Fibroblast of villous mesenchyme (primary cell): ENCODE data around the gene DCTN3. TPM values are rescaled to one million over a fixed set of nuclear protein-coding genes. Genes with fewer than 3 reads are reported as not detected.

Source experiments
- DNase-seq: peaks from one replicate; pipeline ENCODE4 v3.0.0-alpha.2; 2010; ENCODE audit warnings: low read depth
- H3K4me3 ChIP-seq: 2 replicates; pipeline ENCODE4 v1.5.1; 2011; ENCODE audit warnings: low read depth, mild to moderate bottlenecking, low read length
- total RNA-seq: library from RNA; depleted of rRNA; stranded (reverse); fragments of >200 nt; gene quantifications from 2 replicates; pipeline ENCODE4 v1.2.3, GENCODE V29; 2012
- TF ChIP-seq, protein P1 (sequence below): IDR thresholded peaks from 2 replicates; pipeline ENCODE4 v1.5.1; 2012; ENCODE audit warnings: low read depth, mild to moderate bottlenecking, low read length; ENCODE audit not compliant: insufficient read depth

The DCTN3 gene
- total RNA-seq, 1 donor = 70.8 TPM

DNA sequence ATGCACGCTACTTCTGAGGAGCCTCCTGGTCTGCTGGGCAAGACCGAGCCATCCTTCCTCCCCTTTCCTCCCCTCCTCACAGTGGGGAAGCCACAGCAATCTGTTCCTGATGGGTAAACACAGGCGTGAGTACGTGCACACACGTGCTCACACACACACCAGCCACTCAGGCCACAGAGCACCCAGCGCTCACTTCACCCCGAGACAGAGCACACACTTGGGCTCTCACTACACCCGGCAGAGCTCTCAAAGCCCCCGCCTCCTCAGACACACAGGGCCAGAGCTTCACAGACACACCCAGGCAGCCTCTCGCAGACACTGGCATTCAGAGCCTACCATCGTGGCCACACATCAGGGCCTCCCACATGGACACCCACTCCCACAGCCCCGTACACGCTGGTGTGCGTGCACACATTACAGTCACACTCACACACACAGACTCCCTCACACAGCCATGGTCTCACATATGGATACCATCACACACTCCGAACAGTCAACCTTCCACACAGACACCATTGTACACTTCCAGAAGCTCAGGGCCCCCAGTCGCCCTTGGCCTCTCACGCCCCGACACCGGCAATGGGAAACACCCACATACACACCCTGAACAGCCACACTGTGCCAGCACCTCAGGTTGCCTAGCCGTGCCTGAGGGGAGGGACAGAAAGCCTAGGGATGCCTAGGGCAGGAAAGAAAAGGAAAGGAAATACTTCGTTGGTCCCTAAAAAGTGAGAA, 44.3 kb downstream of the DCTN3 start:
- DNase-seq = no peak
- TF ChIP-seq, protein P1, sequence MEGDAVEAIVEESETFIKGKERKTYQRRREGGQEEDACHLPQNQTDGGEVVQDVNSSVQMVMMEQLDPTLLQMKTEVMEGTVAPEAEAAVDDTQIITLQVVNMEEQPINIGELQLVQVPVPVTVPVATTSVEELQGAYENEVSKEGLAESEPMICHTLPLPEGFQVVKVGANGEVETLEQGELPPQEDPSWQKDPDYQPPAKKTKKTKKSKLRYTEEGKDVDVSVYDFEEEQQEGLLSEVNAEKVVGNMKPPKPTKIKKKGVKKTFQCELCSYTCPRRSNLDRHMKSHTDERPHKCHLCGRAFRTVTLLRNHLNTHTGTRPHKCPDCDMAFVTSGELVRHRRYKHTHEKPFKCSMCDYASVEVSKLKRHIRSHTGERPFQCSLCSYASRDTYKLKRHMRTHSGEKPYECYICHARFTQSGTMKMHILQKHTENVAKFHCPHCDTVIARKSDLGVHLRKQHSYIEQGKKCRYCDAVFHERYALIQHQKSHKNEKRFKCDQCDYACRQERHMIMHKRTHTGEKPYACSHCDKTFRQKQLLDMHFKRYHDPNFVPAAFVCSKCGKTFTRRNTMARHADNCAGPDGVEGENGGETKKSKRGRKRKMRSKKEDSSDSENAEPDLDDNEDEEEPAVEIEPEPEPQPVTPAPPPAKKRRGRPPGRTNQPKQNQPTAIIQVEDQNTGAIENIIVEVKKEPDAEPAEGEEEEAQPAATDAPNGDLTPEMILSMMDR = no peak
- no peak overlapping the region for H3K4me3 ChIP-seq

DNA sequence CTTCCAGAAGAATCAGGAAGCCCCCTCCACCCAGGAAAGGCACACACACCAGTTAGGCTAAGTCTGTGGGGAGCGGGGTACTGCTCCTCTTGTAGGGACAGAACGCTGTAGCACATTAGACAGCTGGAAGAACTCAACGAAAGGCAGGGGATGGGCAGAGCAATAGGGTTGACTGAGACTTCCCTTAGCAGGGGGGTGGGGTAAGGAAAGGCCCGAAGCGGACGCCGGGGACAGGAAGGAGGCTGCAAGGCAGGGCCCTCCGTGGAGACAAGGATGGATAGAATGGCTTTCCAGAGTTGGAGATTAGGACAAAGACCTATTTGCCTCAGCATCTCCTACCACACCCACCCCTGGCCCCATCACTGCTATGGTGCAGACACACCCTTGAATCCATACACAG, 45.1 kb downstream of the DCTN3 start:
- no peak overlapping the region for H3K4me3 ChIP-seq
- TF ChIP-seq, protein P1 = no peak
- no peak for DNase-seq

DNA sequence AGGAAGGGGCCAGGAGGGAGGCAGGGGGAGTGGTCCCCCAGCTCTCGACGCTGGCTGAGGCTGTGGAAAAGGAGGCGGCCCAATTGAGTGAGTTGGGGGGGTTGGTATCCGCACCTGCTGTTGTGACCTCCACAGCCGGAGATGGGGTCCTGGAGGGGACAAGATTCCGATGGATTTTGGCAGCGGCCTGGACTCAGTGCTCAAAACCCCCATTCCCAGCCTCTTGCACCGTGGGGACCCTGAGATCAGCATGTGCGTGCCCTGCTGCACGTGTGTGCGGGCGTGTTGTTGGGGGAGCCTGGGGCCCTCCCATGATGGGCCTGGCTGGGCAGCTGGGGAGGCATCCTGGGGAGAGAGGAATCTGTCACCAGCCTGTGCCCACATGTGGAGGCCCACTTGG, 45.7 kb downstream of the DCTN3 start:
- DNase-seq = no peak
- TF ChIP-seq, protein P1 = no peak
- H3K4me3 ChIP-seq = no peak overlapping the region

DNA sequence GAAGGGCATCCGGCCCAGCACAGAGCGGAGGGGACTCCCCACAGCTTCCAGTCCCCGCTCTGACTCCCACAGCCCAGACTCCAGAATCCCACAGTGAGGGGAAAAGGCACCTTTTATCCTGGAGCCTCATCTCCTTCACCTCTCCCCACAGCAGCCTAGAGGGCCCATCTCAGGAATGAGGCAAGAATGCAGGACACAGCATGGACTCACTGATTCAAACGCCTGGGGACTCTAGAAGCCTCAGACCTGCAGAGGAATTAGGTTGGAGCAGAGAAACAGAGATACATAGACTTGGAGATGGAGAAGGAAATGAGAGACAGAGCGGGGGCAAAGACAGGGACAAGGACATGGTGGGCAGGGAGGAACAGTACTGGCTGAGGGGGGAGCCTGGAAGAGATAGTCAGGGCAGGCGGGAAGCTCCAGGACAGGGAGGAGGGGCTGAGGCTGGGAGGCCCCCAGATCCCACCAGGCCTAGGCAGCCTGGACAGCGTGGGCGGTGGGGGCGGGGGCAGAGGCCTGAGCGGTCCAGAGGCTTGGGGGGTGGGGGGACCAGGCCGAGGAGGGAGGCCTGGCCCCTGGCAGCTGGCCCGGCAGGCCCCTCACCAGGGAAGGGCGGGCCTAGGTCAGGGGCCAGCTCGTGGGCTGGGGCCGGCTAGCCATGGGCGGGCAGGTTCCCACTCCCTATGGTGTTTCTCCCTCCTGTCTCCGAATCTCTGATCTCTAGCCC, 46.5 kb downstream of the DCTN3 start:
- TF ChIP-seq, protein P1 = no peak
- no peak overlapping the region for H3K4me3 ChIP-seq
- no peak for DNase-seq

DNA sequence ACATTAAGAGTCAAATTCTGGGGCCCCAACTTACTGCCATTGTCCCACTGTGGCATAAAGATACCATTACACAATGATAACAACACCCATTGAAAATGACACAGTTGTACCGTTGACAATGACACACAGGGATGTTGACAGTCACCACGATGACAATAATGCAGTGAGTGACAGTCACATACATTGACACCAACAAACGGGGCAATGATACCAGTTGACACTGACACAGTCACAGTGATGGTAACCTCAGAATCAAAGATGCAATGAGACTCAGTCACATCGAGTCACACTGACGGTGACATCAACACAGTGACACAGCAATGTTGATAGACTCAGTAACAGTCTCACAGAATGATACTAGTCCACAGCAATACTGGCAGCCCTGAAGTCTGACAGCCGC, 47.7 kb downstream of the DCTN3 start:
- no peak overlapping the region for H3K4me3 ChIP-seq
- TF ChIP-seq, protein P1 = no peak
- no peak for DNase-seq

DNA sequence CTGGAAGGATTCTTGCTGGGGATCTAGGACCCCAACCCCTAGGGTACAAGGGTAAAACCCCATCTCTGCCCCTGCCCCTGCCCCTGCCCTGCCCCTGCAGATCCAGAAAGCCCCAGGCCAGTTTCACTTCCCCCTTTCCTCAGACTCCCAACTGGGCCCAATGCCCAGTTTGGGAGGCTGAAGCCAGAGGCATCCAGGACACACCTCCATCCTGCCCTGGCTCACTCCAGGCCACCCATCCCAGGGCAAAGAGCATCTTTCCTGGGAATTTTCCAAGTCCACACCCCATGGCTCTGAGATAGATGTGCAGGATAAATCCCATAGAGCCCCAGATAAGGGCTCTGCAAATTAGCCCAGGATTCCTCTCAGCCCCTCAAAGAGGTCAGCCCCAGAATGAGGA, 48.2 kb downstream of the DCTN3 start:
- H3K4me3 ChIP-seq = no peak overlapping the region
- DNase-seq = no peak
- TF ChIP-seq, protein P1 = no peak
